ENCODE data around the gene ACTN1.

The ACTN1 gene

DNA sequence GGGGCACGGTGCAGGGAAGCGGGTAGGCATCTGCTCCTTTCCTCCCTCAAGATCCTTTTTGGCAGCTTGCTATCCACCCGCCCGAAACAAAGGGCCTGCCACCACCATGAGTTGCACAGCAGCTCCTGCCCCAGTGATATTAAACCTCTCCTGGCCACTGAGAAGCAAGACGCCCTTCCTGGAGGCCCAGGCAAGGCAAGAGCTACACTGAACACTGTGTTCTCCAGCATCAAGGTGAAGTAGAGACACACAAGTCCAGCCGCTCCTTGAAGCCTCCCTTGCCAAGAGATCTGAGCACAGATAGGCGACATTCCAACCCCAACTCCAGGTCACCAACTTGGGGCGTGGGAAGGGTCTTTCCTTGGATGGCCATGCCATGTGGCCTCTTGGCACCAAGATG is 70.9 kb downstream of the ACTN1 start:
- no peak for DNase-seq

DNA sequence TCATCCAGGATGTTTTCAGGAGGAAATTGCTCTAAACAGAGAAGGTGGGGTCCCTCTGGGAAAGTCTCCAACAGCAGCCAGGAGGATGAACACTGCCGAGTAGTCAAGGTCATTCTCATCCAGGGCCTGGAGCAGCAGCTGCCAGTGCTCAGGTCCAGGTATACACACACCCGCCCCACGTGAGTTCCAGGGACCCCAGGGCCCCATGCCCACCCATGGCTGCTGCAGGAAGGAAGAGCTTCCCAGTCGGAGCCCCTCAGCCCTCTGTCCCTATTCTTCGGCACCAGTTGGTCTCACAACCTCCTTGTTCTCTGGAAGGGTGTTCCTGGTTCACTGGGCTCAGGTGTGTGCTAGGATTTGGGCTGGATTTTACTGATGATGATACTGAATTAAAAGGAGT is 72.7 kb downstream of the ACTN1 start:
- no peak for DNase-seq

DNA sequence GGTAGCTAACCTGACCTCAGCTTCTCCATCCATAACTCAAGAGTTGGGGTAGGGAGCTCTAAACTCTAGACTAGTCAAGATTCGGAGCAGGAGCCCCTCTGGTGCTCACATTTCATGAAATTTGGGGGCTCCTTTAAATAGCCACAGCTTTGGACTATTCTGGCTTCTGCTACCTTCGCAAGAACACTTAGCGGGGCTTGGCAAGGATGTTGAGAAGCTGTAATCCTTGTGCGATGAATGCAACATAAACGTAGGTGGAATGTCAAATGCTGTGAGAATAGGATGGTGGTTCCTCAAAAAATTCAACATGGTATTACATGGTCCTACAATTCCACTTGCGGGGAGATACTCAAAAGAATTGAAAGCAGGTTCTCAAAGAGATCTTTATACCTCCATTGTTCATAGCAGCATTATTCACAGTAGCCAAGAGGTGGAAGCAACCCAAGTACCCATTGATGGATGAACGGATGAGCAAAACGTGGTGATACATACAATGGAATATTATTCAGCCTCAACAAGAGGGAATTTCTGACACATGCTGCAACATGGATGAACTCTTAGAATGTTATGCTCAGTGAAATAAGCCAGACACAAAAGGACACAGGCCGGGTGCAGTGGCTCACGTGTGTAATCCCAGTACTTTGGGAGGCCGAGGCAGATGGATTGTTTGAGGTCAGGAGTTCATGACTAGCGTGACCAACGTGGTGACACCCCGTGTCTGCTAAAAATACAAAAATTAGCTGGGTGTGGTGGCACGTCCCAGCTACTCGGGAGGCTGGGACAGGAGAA is 73.8 kb downstream of the ACTN1 start:
- DNase-seq, result no peak

DNA sequence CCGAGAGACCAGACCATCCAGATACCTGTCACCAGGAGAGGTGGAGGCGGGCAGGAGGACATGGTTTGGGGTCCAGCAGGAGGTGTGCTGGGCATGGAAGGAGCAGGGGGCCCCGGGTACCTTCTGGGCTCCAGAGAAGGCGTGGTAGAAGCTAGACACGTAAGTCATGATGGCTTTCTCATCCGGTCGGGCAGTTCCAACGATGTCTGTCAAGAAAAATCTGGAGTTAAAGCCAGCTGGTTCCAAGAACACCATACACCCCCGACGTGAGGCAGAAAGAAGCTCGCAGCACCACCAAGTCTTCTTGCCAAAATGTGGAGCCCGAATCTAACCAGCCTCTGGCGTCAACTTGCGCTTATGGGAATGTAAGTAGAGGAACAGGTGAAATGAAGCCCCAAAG is 76.7 kb downstream of the ACTN1 start:
- DNase-seq, result no peak

DNA sequence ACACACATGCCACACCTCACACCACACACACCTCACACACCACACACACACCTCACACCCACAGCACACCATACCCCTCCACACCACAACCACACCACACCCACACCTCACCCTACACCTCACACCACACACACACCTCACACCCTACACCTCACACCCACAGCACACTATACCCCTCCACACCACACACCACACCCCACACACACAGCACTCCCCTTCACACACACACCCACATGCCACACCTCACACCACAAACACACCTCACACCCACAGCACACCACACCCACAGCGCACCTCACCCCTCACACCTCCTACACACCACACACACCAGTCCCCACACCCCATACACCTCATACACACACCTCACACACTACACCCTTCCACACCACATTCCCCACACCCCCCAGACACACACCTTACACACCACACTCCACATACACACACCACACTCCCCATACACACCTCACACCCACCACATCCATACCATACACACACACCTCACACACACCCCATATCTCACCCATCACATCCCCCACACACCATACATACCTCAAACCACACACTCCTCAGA is 80.0 kb downstream of the ACTN1 start:
- peak; percentile 24 for DNase-seq

DNA sequence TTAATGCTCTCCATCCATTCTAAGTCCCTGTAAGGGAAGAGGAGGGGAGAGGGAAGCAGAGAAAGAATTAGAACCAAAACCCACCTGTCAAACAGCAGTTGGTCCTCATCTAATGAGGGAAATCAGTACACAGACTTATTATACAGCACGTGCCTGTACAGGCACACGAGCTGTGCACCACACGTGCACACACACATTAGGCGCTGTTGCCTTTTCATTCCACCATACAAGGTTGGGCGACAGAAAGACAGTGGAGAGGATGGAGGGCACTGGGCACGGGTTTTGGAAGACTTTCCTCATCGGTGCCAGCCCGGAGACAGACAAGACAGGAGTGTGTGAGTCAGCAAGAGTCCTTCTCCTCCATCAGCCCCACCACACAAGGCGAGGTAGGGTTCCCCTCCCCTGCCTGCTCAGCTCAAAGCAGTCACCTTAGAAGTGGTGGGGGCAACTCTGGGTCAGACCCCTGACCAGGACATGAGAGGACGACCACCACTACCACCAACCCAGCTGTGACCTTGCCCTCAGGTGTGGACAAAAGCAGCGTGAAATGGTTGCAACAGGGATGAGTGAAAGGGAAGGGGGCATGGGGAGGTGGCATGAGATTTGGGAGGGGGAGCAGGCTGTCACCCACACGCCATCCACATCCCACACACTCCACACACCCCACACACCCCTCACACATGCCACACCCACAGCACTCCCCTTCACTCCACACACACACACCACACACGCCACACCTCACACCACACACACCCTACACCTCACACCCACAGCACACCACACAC is 80.7 kb downstream of the ACTN1 start:
- no peak for DNase-seq

DNA sequence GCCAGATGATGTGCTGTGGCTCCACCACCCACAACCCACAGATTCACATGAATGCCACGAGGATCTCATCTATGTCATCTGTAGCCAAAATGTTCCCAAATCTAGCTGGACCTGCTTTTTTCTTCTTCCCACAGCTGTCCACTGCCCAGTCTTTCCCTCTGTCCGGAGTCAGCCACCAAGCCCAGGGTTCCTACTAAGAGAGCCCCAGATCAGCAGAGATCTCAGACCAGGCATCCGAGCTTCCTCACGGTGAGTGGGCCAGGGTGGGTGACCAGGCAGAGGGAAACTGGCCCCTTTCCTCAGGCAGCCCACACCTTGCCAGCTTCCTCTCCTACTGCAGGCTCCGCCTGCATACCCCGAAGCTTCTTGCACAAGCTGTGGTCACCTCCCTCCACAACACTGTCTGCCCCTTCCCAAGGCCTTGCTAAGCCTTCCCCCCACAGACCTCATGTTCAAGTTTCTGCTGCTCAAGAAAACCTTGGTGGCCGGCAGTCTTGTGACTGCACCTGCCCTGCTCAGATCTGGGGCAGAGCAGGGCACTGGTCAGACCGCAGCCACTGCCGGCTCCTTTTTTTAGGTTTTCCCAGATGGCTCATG is 81.4 kb downstream of the ACTN1 start:
- no peak for DNase-seq

DNA sequence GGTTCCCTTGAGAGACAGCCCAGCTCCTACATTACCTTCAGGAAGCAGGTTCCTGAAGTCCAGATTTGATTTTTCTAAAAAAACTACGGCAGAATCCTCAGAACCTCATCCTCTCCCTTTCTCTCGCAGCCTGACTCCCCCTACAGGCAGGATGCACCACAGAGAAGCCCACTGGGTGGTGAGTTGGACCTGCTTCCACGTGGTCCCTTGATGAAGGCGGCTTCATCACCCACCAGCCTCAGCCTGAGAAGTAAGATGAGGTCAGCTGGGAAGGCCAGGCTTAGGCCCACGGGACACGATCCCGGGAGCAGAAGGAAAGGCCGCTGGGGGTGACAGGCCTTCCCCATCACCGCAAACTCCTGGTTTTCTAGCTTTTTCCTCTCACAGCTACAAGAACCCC is 83.0 kb downstream of the ACTN1 start:
- DNase-seq, result no peak

DNA sequence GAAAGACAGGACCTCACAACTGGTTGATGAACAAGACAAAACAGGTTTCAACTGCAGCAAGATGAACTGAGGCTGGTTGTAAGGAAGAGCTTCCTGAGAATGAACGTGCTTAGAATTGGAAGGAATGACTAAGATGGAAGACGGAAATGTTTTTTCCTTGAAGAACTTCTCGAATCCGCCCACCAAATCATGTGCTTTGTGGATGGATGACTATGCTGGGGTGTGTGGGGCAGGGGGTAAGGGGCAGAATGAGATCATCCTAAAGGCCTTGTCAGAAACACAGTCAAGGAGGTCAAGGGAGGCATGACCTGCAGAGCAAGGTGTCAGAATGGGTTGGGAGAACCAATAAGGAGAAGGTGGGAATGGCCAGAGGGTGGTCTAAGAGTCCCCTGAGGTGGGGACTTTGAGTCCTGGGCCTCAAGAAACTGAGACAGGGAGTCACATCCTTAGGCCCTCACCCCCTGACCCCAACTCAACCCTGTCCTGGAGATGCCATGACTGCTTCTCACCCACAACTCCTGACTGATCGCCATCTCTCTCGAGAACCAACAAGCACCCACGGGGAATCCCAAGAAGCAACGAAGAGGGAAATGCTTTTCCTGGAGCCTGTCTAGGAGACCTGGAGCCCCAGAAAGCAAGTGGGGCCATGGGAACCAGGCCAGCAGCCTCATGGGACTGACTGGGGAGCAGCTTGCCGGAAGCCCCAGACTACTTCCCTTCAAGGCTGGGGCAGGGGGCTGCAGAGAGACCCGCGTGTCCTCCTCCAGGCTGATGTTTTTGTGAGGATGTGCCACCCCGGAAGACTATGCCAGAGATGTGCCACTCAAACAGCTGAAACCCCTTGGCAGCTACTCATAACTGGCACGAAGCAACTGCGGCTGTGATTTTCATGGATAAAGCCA is 84.0 kb downstream of the ACTN1 start:
- DNase-seq, result no peak

DNA sequence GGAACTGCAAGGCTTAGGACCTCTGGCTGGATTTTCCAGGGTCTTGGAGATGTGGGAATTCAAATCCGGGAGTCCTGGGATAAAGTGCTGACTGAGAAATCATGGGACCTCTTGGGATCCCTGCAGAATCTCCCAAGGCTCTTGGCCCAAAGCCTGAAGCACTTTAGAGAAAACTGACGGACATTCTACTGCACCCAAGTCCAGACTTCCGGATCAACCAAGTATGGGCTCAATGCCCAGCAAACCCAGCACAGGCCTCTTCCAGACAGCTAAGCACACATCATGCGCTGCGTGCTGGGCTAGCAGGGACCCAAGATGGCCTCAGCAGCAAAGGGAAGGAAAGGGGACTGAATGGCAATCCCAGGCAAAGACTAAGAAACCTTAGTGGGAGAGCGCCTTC is 85.0 kb downstream of the ACTN1 start:
- no peak for DNase-seq

DNA sequence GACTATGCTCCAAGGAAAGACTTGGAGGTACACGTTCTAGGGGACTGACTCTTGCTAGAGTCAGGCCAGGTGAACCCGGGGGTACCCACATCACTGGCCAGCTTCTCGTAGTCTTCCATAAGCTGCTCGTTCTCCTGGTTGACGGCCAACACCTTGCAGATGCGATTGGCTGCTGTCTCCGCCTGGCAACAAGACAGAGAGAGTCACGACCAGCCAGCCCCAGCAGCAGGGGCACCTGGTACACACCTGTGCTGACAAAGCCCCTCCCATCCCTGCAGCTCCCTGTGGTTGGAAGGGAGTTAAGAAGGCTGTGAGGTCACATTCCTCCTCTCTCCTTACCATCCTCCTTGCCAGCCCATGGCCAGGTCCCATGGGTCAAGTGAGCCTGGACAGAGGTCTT is 85.5 kb downstream of the ACTN1 start:
- DNase-seq, result no peak

DNA sequence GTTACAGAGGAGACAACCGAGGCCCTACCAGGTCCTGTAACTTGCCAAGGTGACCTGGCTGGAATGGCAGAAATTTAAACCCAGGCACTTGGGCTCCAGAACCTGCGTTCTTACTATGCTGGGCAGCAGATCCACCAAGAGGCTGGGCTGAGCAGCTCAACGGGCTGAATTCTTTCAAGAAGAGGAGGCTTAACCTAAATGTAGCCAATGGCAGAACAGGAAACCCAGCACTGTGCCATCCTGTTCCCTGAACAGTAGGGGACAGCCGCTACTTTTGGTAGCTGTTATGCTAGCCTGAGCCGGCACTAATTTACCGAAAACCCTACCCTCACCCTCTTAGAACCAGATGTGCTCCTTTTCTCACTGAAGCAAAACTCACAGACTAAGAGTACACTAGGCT is 86.1 kb downstream of the ACTN1 start:
- no peak for DNase-seq

DNA sequence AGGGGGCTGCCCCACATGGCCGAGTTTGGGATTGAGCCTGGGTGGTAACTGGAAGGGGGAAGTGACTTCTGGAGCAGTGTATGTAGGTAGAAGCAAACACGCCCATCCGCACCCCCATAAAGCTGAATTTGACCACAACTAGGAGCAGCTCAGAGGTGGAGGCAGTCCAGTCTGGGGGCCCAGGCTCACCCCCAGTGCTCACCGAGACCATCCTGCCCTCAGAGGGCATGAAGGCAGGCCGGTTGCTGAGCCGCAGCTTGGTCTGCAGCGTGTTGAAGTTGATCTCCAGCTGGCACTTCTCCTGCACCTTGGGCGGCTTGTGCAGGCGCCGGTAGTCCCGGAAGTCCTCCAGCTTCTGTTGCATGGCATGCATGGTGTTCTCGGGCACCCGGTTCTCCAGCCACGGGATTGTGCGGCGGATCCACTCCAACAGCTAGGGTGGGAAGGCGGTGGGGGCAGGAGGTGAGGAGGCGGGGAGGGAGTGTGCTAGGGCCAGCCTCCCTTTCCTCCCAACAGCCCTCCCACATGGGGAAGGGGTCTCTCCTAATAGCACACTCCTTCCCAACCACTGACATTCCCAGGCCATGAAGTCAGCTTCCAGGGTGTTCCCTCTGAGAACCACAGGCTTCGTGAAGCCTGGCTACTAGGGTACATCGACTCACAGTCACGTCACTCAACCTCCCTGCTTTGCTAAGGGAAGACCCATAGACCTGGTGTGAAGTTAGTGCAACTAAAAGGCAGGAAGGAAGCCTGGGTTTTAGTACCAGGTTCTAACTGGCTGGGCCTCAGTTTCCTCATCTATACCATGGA is 87.0 kb downstream of the ACTN1 start:
- no peak for DNase-seq

DNA sequence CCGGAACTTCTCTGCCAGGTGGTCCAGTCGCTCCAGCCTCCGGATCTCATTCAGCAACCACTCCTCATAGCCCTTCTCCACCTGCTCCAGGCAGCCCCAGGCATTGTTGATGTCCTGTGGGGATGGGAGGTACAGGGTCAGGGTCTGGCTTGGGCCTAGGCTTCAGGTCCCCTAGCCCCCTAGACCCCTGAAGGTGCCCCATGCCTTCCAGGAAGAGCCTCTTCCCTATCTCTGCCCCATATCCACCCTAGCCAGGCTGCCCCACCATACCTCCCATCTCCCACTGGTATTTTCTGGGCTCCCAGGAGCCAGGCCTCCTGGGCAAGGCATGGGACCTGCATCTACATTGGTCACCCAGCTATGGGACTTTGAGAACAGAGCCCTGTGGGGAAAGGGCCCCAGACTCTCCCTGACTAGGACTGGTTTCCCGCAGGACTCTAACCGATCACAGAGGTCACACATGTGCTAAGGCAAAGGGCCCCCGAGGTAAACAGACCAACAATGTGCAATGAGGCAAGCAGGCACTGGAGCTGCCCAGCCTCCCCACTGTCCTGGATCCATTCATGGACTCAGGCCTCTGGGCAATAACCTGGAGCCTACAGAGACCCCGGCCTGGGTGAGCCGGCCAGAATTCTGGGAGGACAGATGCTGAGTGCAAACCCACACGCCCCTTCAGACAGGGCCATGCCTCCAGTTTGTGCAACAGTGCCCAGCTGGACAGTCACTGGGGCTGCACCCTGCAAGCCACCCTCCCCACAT is 88.8 kb downstream of the ACTN1 start:
- DNase-seq, result no peak

DNA sequence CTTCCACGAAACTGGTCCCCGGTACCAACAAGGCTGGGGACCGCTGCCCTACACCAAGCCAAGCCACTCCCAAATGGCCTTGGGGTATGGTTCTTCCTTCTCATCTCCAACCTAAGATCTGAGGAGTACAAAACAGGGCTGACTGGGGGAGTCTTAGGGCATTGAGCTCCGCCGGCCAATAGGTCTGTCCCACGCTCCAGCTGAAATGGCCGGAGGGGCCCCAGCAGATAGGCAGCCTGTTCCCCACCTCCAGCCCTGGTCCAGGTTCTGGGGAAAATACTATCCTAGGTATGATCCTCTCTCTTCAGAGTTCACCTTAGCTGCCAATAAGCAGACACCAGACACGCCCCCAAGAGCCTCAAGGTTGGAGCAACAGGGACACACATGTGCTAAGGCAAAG is 90.2 kb downstream of the ACTN1 start:
- DNase-seq, result no peak

DNA sequence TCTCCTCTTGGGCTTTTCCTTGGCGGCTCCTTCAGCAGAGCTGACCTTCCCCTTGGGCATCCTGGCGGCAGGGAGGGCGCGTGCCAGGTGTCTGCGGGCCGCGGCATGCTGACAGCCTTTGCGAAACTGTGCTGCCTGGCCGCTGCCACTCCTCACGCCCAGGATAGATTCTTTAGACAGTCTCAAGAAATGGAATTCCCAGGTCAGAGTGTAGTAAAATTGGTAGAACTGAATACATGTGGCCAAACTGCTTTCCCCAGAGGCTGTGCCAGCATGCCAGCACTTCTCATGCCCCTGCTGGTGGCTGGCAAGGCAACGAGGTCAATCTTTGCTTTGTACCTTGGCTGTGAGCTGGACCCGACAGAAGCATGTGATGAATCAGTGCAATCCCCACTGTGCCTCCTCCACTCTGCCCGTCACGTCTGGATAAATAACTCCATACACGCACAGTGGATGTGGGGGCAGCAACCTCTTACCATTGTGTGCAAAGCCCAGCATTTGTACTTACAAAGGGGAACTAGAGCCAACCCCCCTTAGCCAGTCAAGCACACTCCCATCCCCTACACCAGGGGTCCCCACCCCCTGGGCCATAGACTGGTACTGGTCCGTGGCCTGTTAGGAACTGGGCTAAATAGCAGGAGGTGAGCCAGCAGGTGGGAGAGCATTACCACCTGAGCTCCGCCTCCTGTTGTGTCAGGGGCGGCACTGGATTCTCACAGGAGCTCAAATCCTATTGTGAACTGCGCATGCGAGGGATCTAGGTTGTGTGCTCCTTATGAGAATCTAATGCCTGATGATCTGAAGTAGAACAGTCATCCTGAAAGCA is 90.9 kb downstream of the ACTN1 start:
- no peak for DNase-seq

DNA sequence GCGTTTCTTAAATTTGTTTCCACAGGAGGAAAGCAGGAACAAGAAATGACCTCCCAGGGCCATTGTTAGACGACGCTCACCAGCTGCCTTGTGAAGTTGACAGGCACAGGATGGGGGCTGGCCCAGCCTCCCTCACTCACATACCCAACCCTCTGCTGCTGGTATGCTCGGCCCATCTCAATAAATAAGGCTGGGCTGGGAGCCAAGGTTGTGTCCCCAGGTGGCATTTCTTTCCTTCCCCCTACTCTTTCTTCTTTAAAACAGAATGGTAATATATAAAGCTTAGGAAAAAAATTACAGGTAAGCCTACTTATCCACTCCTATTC is 93.0 kb downstream of the ACTN1 start:
- no peak for DNase-seq

DNA sequence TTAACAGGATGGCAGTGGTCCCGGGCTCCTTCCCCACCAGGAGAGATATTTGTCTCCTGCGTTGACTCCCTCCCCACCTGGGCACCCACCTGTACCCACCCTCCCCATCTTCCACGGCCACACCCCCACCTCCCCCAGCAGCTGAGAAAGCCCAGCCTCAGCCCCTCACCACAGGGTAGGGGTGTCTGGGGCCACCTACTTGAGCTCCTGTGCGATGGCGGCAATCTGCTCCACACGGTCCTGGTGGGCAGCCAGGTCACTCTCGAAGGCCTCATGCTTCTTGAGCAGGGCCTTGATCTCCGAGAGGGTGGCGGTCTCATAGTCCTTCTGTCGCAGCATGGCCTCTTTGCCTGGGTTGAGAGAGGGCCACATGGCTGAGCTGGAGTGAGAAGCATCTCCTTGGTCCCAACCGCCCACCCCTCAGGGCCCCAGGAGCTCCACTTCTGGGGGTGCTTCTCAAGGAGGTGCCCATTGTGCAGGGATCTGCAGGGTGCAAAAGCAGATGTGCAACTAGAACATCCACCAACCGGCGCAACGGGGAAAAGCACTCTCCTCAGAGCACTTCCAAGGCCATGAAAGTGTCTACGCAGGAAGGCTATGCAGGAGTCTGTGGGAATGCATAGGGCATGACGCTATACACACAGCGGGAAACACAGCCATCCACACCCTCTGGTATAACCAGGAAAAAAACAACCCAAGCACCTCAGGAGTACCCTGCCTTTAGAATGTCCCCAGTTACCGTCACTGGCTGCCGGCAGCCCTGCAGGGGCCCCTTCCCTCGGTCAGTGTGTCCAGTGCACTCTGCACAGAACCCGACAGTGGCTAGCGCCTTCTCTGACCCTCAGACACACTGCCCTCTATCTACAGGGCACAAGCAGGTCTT is 93.6 kb downstream of the ACTN1 start:
- no peak for DNase-seq
